ENCODE measurements around the gene MMP21.

Gene MMP21

GRCh38 chr10:125765835-125766234, 9.8 kb downstream of the MMP21 start:
- no peak for DNase-seq (ENCODE audit: low read depth)

GRCh38 chr10:125762692-125763648, 12.7 kb downstream of the MMP21 start:
- DNase-seq (ENCODE audit: low read depth), result no peak

- DNase-seq (ENCODE audit: low read depth), result no peak
These were observed 13.7 kb downstream of the MMP21 start for GRCh38 chr10:125761961-125762360.

- no peak for DNase-seq (ENCODE audit: low read depth)
These were observed 17.9 kb downstream of the MMP21 start for GRCh38 chr10:125757742-125758141.

- DNase-seq (ENCODE audit: low read depth), result no peak
These were observed 18.7 kb downstream of the MMP21 start for GRCh38 chr10:125756853-125757487.

- DNase-seq (ENCODE audit: low read depth), result no peak
These were observed 19.4 kb downstream of the MMP21 start for GRCh38 chr10:125756196-125756595.

GRCh38 chr10:125747417-125747816, 28.2 kb downstream of the MMP21 start:
- DNase-seq (ENCODE audit: low read depth), result no peak

GRCh38 chr10:125744909-125745308, 30.7 kb downstream of the MMP21 start:
- DNase-seq (ENCODE audit: low read depth), result no peak

- peak; percentile 4 for DNase-seq (ENCODE audit: low read depth)
These were observed 33.2 kb downstream of the MMP21 start for GRCh38 chr10:125742465-125742864.

GRCh38 chr10:125739994-125740679, 35.5 kb downstream of the MMP21 start:
- no peak for DNase-seq (ENCODE audit: low read depth)

GRCh38 chr10:125738206-125738605, 37.4 kb downstream of the MMP21 start:
- DNase-seq (ENCODE audit: low read depth), result no peak

- no peak for DNase-seq (ENCODE audit: low read depth)
These were observed 40.8 kb downstream of the MMP21 start for GRCh38 chr10:125734823-125735222.

- no peak for DNase-seq (ENCODE audit: low read depth)
These were observed 41.5 kb downstream of the MMP21 start for GRCh38 chr10:125734148-125734547.

GRCh38 chr10:125727436-125727835, 48.2 kb downstream of the MMP21 start:
- DNase-seq (ENCODE audit: low read depth), result no peak

- DNase-seq (ENCODE audit: low read depth), result no peak
These were observed 48.7 kb downstream of the MMP21 start for GRCh38 chr10:125726914-125727313.

GRCh38 chr10:125722811-125723210, 52.8 kb downstream of the MMP21 start:
- DNase-seq (ENCODE audit: low read depth), result no peak

- no peak for DNase-seq (ENCODE audit: low read depth)
These were observed 54.6 kb downstream of the MMP21 start for GRCh38 chr10:125721035-125721434.

GRCh38 chr10:125720002-125720382, 55.6 kb downstream of the MMP21 start:
- no peak for DNase-seq (ENCODE audit: low read depth)

- peak; percentile 99 for DNase-seq (ENCODE audit: low read depth)
These were observed 56.2 kb downstream of the MMP21 start, which contains the start of gene EDRF1 for GRCh38 chr10:125719173-125720001. EDRF1 (plus strand) TSS chr10:125719709; CDS start chr10:125719808, 99 bp downstream.
